ENCODE measurements around the gene SLC7A9.

Gene SLC7A9

GRCh38 chr19:32869369-32869965 lies at the start of gene SLC7A9:
SLC7A9 (minus strand) TSS chr19:32869767; CDS start chr19:32868534, 1,233 bp downstream.
- in situ Hi-C loops (cut with MboI; ENCODE audit: low pct_unique_long_range_greater_than_20kb, low sequenced_read_pairs): no loop called here
- no peak for DNase-seq

GRCh38 chr19:32919365-32919764 lies 49.8 kb upstream of the SLC7A9 start:
- DNase-seq: no peak
- in situ Hi-C loops (cut with MboI; ENCODE audit: low pct_unique_long_range_greater_than_20kb, low sequenced_read_pairs): no loop called here

GRCh38 chr19:32917616-32917996 lies 48.0 kb upstream of the SLC7A9 start:
- in situ Hi-C loops (cut with MboI; ENCODE audit: low pct_unique_long_range_greater_than_20kb, low sequenced_read_pairs): no loop called here
- no peak for DNase-seq

- no peak for DNase-seq
- in situ Hi-C loops (cut with MboI; ENCODE audit: low pct_unique_long_range_greater_than_20kb, low sequenced_read_pairs): no loop called here
These were observed 47.5 kb upstream of the SLC7A9 start for GRCh38 chr19:32916969-32917615.

- no peak for DNase-seq
- in situ Hi-C loops (cut with MboI; ENCODE audit: low pct_unique_long_range_greater_than_20kb, low sequenced_read_pairs): no loop called here
These were observed 45.5 kb upstream of the SLC7A9 start for GRCh38 chr19:32914879-32915660.

GRCh38 chr19:32911467-32911866 lies 41.9 kb upstream of the SLC7A9 start:
- in situ Hi-C loops (cut with MboI; ENCODE audit: low pct_unique_long_range_greater_than_20kb, low sequenced_read_pairs): no loop called here
- no peak for DNase-seq

- in situ Hi-C loops (cut with MboI; ENCODE audit: low pct_unique_long_range_greater_than_20kb, low sequenced_read_pairs): no loop called here
- no peak for DNase-seq
These were observed 41.3 kb upstream of the SLC7A9 start for GRCh38 chr19:32910874-32911273.

- no peak for DNase-seq
- in situ Hi-C loops (cut with MboI; ENCODE audit: low pct_unique_long_range_greater_than_20kb, low sequenced_read_pairs): no loop called here
These were observed 40.5 kb upstream of the SLC7A9 start for GRCh38 chr19:32910094-32910493.

- in situ Hi-C loops (cut with MboI; ENCODE audit: low pct_unique_long_range_greater_than_20kb, low sequenced_read_pairs): no loop called here
These were observed 39.7 kb upstream of the SLC7A9 start for GRCh38 chr19:32909257-32909656.

GRCh38 chr19:32908641-32909190 lies 39.1 kb upstream of the SLC7A9 start:
- in situ Hi-C loops (cut with MboI; ENCODE audit: low pct_unique_long_range_greater_than_20kb, low sequenced_read_pairs): no loop called here
- DNase-seq: no peak

More at GRCh38 chr19:32909257-32909656, 39.7 kb upstream of the SLC7A9 start:
- no peak for DNase-seq

- DNase-seq: no peak
- in situ Hi-C loops (cut with MboI; ENCODE audit: low pct_unique_long_range_greater_than_20kb, low sequenced_read_pairs): no loop called here
These were observed 32.9 kb upstream of the SLC7A9 start for GRCh38 chr19:32902448-32902847.

- in situ Hi-C loops (cut with MboI; ENCODE audit: low pct_unique_long_range_greater_than_20kb, low sequenced_read_pairs): no loop called here
These were observed 32.1 kb upstream of the SLC7A9 start for GRCh38 chr19:32901504-32902161.

GRCh38 chr19:32896516-32897214 lies 27.1 kb upstream of the SLC7A9 start:
- no peak for DNase-seq
- in situ Hi-C loops (cut with MboI; ENCODE audit: low pct_unique_long_range_greater_than_20kb, low sequenced_read_pairs): no loop called here

More at GRCh38 chr19:32901504-32902161, 32.1 kb upstream of the SLC7A9 start:
- DNase-seq: no peak

GRCh38 chr19:32895384-32895783 lies 25.8 kb upstream of the SLC7A9 start:
- in situ Hi-C loops (cut with MboI; ENCODE audit: low pct_unique_long_range_greater_than_20kb, low sequenced_read_pairs): no loop called here
- DNase-seq: no peak

GRCh38 chr19:32891609-32892008 lies 22.0 kb upstream of the SLC7A9 start:
- no peak for DNase-seq
- in situ Hi-C loops (cut with MboI; ENCODE audit: low pct_unique_long_range_greater_than_20kb, low sequenced_read_pairs): no loop called here

GRCh38 chr19:32890841-32891240 lies 21.3 kb upstream of the SLC7A9 start:
- in situ Hi-C loops (cut with MboI; ENCODE audit: low pct_unique_long_range_greater_than_20kb, low sequenced_read_pairs): no loop called here
- no peak for DNase-seq

GRCh38 chr19:32890326-32890725 lies 20.8 kb upstream of the SLC7A9 start:
- in situ Hi-C loops (cut with MboI; ENCODE audit: low pct_unique_long_range_greater_than_20kb, low sequenced_read_pairs): no loop called here

GRCh38 chr19:32889137-32889934 lies 19.8 kb upstream of the SLC7A9 start:
- in situ Hi-C loops (cut with MboI; ENCODE audit: low pct_unique_long_range_greater_than_20kb, low sequenced_read_pairs): no loop called here
- DNase-seq: no peak

More at GRCh38 chr19:32890326-32890725, 20.8 kb upstream of the SLC7A9 start:
- DNase-seq: no peak

Data from KBM-7 (cell line).